Mammary epithelial cell (primary cell): ENCODE measurements around the gene KLHL15.

Source experiments
- EZH2 ChIP-seq: IDR thresholded peaks from 2 replicates; pipeline ENCODE4 v1.6.1; 2012; ENCODE audit warnings: low read length, inconsistent platforms, borderline replicate concordance
- TF ChIP-seq, protein P1 (sequence below), 2 donors: IDR thresholded peaks in 1 of 2; conservative IDR thresholded peaks in 1 of 2; 2 replicates each; pipeline ENCODE4 v1.5.1; 2011 to 2012; ENCODE audit warnings: inconsistent platforms in 2 of 2, low read length in 2 of 2, mild to moderate bottlenecking in 2 of 2, control low read depth in 1 of 2, low read depth in 1 of 2; ENCODE audit not compliant: insufficient read depth in 1 of 2; ENCODE audit errors: extremely low read depth in 1 of 2

DNA sequence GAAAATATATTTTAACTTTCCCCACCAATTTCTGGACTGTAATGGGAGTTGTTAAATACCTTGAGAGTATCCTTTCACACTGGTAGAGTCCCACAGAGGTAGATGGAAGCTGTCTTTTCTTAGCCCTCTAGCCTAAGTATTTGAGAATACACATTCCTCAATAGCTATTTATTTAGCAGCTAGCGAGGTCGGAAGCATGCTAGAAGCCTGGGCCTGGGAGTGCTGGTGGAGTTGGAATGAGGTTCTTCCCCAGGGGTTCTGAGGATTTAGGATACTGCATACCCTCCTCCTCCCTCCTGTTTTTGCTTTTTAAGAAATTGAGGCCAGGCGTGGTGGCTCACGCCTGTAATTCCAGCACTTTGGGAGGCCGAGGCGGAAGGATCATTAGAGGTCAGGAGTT, 999 bp upstream of the KLHL15 start:
- TF ChIP-seq, protein P1, sequence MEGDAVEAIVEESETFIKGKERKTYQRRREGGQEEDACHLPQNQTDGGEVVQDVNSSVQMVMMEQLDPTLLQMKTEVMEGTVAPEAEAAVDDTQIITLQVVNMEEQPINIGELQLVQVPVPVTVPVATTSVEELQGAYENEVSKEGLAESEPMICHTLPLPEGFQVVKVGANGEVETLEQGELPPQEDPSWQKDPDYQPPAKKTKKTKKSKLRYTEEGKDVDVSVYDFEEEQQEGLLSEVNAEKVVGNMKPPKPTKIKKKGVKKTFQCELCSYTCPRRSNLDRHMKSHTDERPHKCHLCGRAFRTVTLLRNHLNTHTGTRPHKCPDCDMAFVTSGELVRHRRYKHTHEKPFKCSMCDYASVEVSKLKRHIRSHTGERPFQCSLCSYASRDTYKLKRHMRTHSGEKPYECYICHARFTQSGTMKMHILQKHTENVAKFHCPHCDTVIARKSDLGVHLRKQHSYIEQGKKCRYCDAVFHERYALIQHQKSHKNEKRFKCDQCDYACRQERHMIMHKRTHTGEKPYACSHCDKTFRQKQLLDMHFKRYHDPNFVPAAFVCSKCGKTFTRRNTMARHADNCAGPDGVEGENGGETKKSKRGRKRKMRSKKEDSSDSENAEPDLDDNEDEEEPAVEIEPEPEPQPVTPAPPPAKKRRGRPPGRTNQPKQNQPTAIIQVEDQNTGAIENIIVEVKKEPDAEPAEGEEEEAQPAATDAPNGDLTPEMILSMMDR (conservative IDR thresholded peaks at IDR 0.05 in 1 of 2, IDR thresholded peaks at IDR 0.05 in 1 of 2; ENCODE audit: extremely low read depth in 1 of 2, insufficient read depth in 1 of 2, low read depth in 1 of 2, low read length in 2 of 2): no peak
- no peak for TF ChIP-seq EZH2
